Thymus (tissue), 11 donors: Measurements from ENCODE around the gene ASTN2. TPM values are rescaled to one million over a fixed set of nuclear protein-coding genes. Genes with fewer than 3 reads are reported as not detected.
A peak's percentile ranks its signal among the peaks of the same experiment; 100 is the strongest.

Source experiments
- DNase-seq, 9 donors: peaks; one replicate each; pipeline ENCODE4 v3.0.0-alpha.2; 2013; ENCODE audit warnings: low spot score in 9 of 9, low read depth in 6 of 9, missing footprints in 1 of 9
- H3K27ac ChIP-seq, 2 donors: one replicate each; pipeline ENCODE4 v1.5.1; 2013; ENCODE audit warnings: control low read depth in 1 of 2, low read depth in 1 of 2, low read length in 1 of 2, mild to moderate bottlenecking in 1 of 2, moderate library complexity in 1 of 2
- H3K27me3 ChIP-seq, 2 donors: one replicate each; pipeline ENCODE4 v1.5.1; 2013; ENCODE audit warnings: low read length in 1 of 2; ENCODE audit not compliant: control insufficient read depth in 2 of 2, insufficient read depth in 1 of 2
- H3K36me3 ChIP-seq, 2 donors: one replicate each; pipeline ENCODE4 v1.5.1; 2013; ENCODE audit warnings: low read length in 1 of 2, mild to moderate bottlenecking in 1 of 2, moderate library complexity in 1 of 2; ENCODE audit not compliant: control insufficient read depth in 2 of 2, insufficient read depth in 2 of 2
- H3K4me1 ChIP-seq, 2 donors: one replicate each; pipeline ENCODE4 v1.5.1; 2013; ENCODE audit warnings: low read length in 2 of 2; ENCODE audit not compliant: control insufficient read depth in 2 of 2, insufficient read depth in 2 of 2
- H3K4me3 ChIP-seq, 2 donors: one replicate each; pipeline ENCODE4 v1.5.1; 2013; ENCODE audit warnings: low read length in 2 of 2, control low read depth in 1 of 2, mild to moderate bottlenecking in 1 of 2
- H3K9me3 ChIP-seq, 2 donors: one replicate each; pipeline ENCODE4 v1.5.1; 2013; ENCODE audit warnings: low read length in 1 of 2, mild to moderate bottlenecking in 1 of 2; ENCODE audit not compliant: control insufficient read depth in 2 of 2, insufficient read depth in 1 of 2
- WGBS: extraction: QIAGEN DNeasy Blood & Tissue Kit; methylation state at CpG from one replicate; pipeline ENCODE4 v1.1.7; 2013; 5-methylcytosine and 5-hydroxymethylcytosine counted together
- polyA plus RNA-seq: library from polyadenylated mRNA; stranded (reverse); fragments of 200-250 nt; gene quantifications from one replicate; pipeline ENCODE4 v1.2.3, GENCODE V29; 2013
- total RNA-seq: library from RNA; stranded (reverse); fragments of 120-200 nt; gene quantifications from one replicate; pipeline ENCODE4 v1.2.4, GENCODE V29; 2013
- donor health status: healthy.

The ASTN2 gene
- total and polyA plus RNA-seq, 2 donors, result 5.8 to 5.9 TPM

GRCh38 chr9:116998305-116998704, 416.6 kb downstream of the ASTN2 start:
- Histone ChIP-seq H3K36me3 (no peaks in the 10 kb centered on the region), H3K4me1 (no peaks in the 10 kb centered on the region), H3K27ac (no peak overlapping the region), H3K27me3 (no peaks in the 10 kb centered on the region), H3K4me3 (no peak overlapping the region), H3K9me3 (no peaks in the 10 kb centered on the region)
- DNase-seq, result peak in 1 of 9 donors; percentile 24

- 20% methylated on average over 2 of the region's 2 CpGs for WGBS
- Histone ChIP-seq H3K4me3 (no peak overlapping the region), H3K27me3 (no peaks in the 10 kb centered on the region), H3K9me3 (no peaks in the 10 kb centered on the region), H3K27ac (no peak overlapping the region), H3K4me1 (no peaks in the 10 kb centered on the region), H3K36me3 (no peaks in the 10 kb centered on the region)
- no peak for DNase-seq
Measured at GRCh38 chr9:116992865-116993264, 422.0 kb downstream of the ASTN2 start.

- no peak for DNase-seq
- Histone ChIP-seq H3K4me1 (no peaks in the 10 kb centered on the region), H3K27ac (no peak overlapping the region), H3K9me3 (no peaks in the 10 kb centered on the region), H3K4me3 (no peak overlapping the region), H3K36me3 (no peaks in the 10 kb centered on the region), H3K27me3 (no peaks in the 10 kb centered on the region)
- WGBS, result 94% methylated on average over 2 of the region's 2 CpGs
Measured at GRCh38 chr9:116991051-116991450, 423.8 kb downstream of the ASTN2 start.

DNA sequence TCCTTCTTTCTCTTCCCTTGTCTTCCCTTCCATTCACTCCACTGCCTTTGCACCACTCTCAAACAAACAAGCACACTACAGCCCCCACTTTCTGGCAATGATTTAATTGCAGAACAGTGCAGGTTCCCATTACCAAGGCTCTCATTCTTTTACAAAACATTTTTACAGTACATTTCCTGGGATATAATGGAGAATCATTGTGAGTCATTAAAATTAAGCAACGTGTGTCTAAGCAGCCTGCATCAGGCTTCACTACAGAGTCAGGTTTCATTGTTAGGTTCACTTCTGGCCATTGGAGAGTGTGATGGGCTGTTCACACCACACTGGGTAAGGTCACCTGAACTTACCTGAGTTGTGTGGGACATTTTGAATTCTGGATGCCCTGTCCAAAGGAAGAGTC, 424.3 kb downstream of the ASTN2 start:
- H3K27me3 ChIP-seq, result no peaks in the 10 kb centered on the region
- no peak overlapping the region for H3K4me3 ChIP-seq
- no peaks in the 10 kb centered on the region for H3K36me3 ChIP-seq
- H3K4me1 ChIP-seq, result no peaks in the 10 kb centered on the region
- WGBS, result 92% methylated on average over 1 of the region's 1 CpG
- no peak for DNase-seq
- no peaks in the 10 kb centered on the region for H3K9me3 ChIP-seq
- H3K27ac ChIP-seq, result no peak overlapping the region

DNA sequence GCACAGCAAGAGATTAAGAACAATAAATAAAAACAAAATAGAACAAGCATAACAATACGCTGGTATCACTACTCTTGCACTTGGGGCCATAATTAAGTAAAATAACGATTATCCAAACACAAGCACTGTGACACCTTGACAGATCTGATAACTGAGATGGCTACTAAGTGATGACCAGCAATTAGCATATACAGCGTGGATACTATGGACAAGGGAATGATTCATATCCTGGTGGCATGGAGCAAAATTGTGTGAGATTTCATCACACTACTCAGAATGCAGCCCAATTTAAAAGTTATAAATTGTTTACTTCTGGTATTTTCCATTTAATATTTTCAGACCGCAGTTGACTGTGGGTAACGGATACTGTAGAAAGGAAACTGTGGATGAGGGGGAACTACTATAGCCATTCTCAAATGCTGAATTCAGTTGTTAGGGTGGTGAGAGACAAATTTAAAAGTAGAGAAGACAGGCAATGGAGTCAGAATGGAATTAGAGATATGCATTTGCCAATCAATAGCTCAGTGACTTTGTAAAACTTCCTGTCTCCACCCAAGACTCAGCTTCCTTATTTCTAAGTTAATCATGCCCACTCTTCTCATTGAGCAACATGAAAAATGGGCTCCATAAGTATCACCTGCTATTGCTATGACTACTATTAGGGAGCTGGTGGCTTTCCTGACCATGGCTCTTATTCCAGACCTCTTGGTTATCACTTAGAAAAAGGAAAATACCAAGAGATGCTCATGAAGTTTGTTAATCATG, 427.0 kb downstream of the ASTN2 start:
- no peak overlapping the region for H3K4me3 ChIP-seq
- H3K27me3 ChIP-seq, result no peaks in the 10 kb centered on the region
- H3K9me3 ChIP-seq, result no peaks in the 10 kb centered on the region
- no peak for DNase-seq
- H3K36me3 ChIP-seq, result no peaks in the 10 kb centered on the region
- no peaks in the 10 kb centered on the region for H3K4me1 ChIP-seq
- WGBS, result 59% methylated on average over 5 of the region's 5 CpGs
- H3K27ac ChIP-seq, result no peak overlapping the region

- H3K36me3 ChIP-seq, result no peaks in the 10 kb centered on the region
- no peak for DNase-seq
- WGBS, result 30% methylated on average over 7 of the region's 7 CpGs
Measured at GRCh38 chr9:116986015-116986414, 428.8 kb downstream of the ASTN2 start.

DNA sequence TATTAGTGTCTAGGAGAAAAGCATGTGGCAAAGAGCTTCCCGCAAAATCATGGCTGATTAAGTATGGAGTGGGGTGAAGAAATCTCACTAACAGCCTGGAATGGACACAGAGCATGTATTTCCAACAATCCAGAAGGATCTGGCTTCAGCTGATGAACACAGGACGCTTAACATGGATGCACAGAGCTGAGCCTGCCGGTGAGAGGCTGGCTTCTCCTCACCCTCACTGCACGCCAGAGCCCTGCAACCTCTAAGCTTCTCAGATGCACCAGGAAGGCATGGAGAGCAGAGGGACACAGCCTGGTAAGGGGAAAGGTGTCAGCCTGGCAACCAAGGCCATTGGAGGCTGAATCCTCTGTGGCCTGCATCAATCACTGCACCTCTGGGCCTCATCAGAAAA, 429.3 kb downstream of the ASTN2 start:
- H3K4me1 ChIP-seq, result no peaks in the 10 kb centered on the region
- no peak overlapping the region for H3K27ac ChIP-seq
- DNase-seq, result no peak
- WGBS, result 90% methylated on average over 4 of the region's 4 CpGs
- H3K9me3 ChIP-seq, result no peaks in the 10 kb centered on the region
- H3K4me3 ChIP-seq, result no peak overlapping the region
- no peaks in the 10 kb centered on the region for H3K36me3 ChIP-seq
- no peaks in the 10 kb centered on the region for H3K27me3 ChIP-seq

More at GRCh38 chr9:116986015-116986414, 428.8 kb downstream of the ASTN2 start:
- Histone ChIP-seq H3K4me1 (no peaks in the 10 kb centered on the region), H3K27ac (no peak overlapping the region), H3K27me3 (no peaks in the 10 kb centered on the region), H3K9me3 (no peaks in the 10 kb centered on the region), H3K4me3 (no peak overlapping the region)

DNA sequence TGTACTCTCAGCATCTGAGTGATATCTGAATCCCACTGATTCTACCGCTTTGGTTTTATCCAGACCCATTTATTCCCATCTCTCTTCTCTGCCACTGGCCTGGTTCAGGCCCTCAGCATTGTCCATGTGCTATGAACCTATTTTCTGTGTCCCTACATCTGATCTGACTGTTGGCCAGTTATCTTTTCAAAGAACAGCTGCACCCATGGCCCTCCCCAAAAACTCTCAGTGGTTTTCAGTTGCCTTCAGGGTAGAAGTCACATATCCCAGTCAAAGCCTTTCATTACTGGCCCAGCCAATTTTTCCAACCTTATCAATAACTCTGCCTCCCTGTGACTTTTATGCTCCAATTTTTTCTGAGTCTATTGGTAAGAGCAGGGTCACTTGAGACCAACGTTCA, 430.7 kb downstream of the ASTN2 start:
- H3K4me1 ChIP-seq, result no peaks in the 10 kb centered on the region
- no peaks in the 10 kb centered on the region for H3K9me3 ChIP-seq
- no peaks in the 10 kb centered on the region for H3K27me3 ChIP-seq
- no peak overlapping the region for H3K4me3 ChIP-seq
- no peak overlapping the region for H3K27ac ChIP-seq
- DNase-seq, result no peak
- WGBS, result 90% methylated on average over 2 of the region's 2 CpGs
- no peaks in the 10 kb centered on the region for H3K36me3 ChIP-seq

GRCh38 chr9:116980582-116981120, 434.2 kb downstream of the ASTN2 start:
- Histone ChIP-seq H3K36me3 (no peaks in the 10 kb centered on the region), H3K9me3 (no peaks in the 10 kb centered on the region), H3K27ac (no peak overlapping the region), H3K27me3 (no peaks in the 10 kb centered on the region), H3K4me1 (no peaks in the 10 kb centered on the region), H3K4me3 (no peak overlapping the region)
- DNase-seq, result no peak
